ENCODE results near the gene TANC1. TPM values are rescaled to one million over a fixed set of nuclear protein-coding genes. Genes with fewer than 3 reads are reported as not detected.

TANC1 gene
- total RNA-seq, 1 donor from 2014 or later, result 8.9 TPM

DNA sequence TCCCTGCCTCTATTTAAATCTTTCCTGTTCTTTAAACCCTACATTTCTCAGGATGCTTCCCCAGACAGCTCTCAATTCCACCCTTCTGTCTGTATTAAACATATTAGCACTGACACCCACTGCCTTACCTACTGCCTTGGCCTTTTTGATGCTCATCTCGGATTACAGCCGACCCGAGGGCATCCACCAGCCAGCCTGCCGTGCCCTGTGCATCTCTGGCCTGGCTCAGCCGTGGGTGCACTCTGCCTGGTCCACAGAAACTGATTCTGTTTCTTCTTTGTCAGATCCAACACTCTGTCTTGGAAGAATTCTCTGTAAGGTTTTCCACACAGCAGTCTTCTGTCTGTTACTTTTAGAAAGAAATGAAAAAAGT lies 27.2 kb downstream of the TANC1 start:
- DNase-seq, result no peak

GRCh38 chr2:158996378-158996993 lies 28.0 kb downstream of the TANC1 start:
- DNase-seq, result no peak

DNA sequence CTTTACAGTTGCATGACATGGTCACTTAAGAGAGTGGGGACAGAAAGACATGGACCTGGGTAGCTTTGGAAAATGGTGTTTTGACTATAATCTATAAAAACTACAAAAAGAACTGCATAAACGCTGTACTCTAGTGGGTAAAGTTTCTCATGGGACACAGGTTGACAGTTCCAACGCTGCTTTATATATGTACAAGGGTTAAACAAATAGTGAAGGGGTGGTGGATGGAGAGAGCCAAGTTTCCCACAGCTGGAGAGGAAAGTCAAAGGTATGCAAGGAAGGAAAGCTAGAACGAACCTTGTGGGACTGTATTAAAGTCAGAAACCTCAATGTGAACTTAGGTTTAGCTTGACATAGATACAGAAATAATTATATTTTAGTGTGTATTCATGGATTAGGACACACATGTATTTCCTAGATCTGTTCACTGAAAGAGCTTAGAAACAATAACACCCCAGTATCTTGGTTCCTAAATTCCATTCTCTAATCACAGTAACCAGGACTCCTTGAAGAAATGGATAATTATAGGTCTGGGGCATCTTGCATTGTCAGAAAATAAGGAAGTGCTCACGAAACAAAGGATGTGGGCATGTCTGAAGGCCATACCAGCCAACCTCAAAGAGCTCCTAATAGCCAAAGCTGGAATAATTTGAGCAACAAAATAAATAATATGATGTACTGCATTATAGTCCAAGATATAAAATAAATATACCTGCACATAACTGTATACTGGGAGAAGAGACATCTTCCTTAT lies 28.8 kb downstream of the TANC1 start:
- DNase-seq, result no peak

DNA sequence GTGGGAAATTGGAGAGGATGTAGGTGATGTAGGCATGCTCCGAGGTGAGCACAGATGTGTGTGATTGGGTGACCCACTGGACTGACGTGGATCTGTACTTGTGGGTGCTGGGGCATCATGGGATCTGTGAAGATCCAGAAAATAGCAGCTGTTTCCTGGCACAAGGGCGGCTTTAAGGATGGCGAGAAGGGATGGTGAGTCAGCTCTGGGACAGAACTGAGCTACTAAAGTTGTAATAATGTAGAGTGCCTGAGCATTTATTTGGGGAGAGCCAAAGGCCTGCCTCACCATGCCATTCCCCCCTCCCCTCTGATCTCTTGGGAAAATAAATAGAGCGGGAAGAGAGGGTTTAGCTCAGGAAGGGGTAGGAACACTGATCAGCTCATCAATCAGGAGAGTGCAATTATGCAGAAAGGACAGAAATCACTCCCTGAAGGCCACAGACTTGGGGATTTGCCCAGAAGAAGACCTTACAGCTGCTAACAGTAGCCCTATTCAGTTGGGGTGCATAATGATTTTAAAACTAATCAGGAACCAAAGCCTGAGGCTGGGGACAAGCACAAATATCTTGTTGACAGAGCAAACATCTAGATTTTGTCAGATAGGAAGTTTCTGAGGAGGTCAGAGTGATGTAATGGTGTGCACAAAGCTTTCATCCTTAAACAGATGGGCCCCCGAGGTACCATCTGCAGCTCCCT lies 30.3 kb downstream of the TANC1 start:
- DNase-seq, result peak; percentile 22

DNA sequence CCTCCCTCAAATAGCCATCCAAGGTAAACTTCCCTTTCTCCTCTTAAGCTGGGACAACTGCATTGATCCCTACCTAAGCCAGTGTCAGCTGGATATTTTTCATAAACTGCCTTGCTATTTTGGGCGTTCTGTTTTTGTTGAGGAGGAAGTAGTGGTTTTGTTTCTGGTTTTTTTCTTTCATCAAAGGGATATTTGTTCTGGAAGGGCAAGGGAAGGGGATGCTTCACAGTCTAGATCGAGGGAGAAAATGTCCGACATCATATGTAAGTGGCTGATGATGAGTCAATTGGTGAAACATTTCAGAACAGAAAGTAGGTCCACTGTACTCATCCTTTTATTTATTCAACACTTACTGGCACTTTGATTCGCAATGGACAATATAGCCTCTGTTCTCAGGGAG lies 31.0 kb downstream of the TANC1 start:
- DNase-seq, result no peak

DNA sequence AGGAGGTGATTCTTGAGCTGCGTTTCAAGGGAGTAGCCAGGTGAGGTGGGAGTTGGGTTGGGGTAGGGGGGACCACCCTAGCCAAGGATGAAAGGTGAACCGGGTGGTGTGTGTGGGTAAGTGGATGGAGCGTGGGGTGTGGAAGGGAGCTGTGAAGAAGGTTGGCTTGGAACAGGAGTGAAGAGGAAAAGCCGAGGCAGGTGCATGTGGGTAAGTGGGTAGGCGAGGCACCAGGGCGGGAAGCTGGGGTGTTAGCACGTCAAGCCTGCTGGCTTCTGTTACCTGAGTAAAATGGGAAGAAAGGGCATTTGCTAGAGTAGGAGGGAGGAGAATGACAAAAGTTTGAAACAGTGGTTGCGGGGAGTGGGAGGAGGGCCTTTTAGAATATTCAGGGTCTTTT lies 31.6 kb downstream of the TANC1 start:
- no peak for DNase-seq

GRCh38 chr2:159002462-159003111 lies 34.1 kb downstream of the TANC1 start:
- no peak for DNase-seq

- no peak for DNase-seq
Measured at GRCh38 chr2:159003555-159003954, 35.1 kb downstream of the TANC1 start.

- DNase-seq, result no peak
Measured at GRCh38 chr2:159004849-159005248, 36.4 kb downstream of the TANC1 start.

DNA sequence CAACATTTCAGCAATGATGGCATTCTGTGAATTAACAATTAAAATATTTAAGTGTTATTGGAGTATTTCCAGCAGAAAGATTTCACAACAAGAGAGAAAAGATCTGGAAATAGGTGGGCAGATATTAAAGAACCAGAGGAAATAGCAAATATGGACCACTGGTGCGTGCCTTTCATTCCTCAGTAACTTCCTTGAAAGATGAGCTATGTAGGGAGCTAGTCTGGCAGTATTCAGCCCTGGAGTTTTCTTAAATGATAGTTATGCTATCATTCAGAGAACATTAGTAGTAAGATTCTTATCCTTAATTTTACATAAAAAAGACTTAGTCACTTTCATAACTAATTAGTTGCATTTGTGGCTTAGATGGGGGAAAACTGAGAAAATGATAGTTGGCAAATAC lies 41.5 kb downstream of the TANC1 start:
- DNase-seq, result no peak

- DNase-seq, result no peak
Measured at GRCh38 chr2:159010340-159010739, 41.9 kb downstream of the TANC1 start.

DNA sequence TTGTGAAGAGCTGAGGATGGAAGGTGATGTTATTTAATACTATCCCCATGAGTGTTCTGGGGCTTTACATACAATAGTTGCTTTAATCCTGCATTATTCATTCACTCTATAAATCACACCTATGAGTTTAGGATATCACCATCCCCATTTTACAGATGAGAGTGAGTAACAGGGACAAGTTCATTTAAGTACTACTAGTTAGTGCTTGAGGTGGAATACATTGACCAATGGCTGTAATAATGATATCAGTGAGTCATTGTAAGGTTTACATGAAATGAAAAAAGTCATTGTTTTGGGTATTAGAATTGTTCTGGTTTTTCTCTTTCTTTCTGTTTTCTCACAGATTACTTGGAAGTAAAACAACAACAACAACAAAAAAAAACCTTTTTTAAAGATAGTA lies 42.5 kb downstream of the TANC1 start:
- DNase-seq, result no peak

GRCh38 chr2:159012142-159012541 lies 43.7 kb downstream of the TANC1 start:
- DNase-seq, result no peak

GRCh38 chr2:159013103-159013502 lies 44.7 kb downstream of the TANC1 start:
- DNase-seq, result no peak

DNA sequence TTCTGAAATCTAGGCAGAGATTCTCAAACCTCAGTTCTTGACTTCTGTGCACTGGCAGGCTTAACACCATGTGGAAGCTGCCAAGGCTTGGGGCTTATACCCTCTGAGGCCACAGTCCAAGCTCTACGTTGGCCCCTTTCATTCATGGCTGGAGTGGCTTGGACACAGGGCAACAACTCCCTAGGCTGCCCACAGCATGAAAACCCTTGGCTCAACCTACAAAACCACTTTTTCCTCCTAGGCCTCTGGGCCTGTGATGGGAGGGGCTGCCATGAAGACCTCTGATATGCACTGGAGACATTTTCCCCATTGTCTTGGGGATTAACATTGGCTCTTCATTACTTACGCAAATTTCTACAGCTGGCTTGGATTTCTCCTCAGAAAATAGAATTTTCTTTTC lies 46.7 kb downstream of the TANC1 start:
- DNase-seq, result no peak

GRCh38 chr2:159015823-159016222 lies 47.4 kb downstream of the TANC1 start:
- no peak for DNase-seq

DNA sequence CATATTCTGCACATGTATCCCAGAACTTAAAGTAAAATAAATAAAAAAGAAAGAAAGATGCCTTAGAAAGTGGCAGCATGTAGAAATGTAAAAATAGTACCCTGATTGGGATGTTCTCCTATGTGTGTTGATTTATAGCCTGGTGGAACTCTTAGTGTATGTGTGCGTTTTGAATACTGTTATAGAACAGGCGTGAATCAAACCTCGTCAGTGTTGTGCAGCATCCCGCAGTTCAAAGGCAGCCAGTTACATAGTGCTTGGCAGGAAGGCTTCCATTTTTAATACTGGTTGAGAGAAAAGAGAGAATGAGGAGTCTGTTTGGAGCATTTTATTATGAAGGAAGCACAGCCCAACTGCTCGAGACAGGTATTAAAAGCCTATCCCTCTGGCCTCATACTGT lies 49.4 kb downstream of the TANC1 start:
- DNase-seq, result no peak

DNA sequence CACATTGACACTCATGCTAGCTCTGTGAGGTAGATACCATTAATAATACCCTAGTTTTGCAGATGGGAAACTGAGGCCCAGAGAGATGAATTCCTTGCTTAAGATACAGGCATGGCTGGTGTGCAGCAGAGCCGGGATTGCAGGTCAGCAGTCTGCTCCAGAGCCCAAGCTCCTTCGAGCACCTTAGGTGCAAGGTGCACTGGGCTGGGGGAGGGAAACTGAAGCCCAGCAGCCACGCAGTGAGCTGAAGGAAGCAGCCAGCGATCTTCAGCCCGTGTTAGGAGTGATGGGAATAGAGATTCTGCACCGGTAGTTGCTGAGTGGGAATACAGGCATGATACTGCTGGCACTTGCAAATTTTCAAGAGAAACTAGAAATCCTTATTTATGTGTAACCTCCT lies 50.6 kb downstream of the TANC1 start:
- no peak for DNase-seq

DNA sequence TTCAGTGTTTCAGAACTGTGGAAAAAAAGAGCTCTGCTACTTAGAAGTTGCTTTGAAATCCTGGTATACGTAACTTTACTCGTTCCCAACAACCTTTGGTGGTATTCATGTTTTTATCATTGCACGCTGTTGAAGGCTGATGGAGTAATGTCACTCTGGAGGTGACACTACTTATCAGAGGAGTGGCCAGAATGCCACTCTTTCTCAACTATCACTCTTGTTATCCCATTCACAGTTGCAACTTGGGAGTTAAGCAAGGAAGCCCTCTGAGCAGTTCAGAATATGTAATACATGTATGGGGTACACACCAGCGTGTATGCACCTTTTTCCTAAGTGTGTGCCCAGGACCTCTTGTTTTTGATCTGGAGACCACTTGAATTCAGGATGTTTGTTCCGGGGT lies 53.6 kb downstream of the TANC1 start:
- no peak for DNase-seq

- no peak for DNase-seq
Measured at GRCh38 chr2:159026170-159026569, 57.7 kb downstream of the TANC1 start.

DNA sequence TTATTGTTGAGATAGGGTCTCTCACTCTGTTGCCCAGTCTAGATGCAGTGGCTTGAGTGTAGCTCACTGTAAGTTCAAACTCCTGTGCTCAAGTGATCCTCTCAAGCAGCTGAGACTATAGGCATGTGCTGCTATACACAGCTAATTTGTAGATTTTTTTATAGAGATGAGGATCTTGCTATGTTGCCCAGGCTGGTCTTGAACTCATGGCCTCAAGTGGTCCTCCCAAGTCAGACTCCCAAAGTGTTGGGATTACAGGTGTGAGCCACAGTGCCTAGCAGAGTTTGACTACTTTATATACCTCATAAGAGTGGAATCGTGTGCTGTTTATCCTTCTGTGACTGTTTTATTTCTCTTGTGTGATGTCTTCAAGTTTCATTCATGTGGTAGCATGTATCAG lies 60.3 kb downstream of the TANC1 start:
- no peak for DNase-seq

DNA sequence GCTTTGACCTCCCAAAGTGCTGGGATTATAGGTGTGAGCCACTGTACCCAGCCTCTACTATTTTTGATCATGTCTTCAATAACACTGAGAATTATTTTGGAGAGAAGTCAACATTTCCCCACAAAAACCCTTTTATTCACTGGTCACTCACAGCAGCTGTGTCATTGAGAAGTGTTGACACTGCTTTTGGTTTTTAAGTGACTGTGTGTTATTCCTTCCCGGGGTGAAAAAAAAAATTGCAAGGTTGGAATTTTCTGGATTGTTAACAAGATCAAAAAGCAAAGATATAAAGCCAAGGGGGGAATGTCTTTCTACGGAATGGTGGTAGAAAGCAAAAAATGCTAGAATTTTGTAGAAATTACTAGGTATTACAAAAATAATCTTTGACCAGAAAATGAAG lies 61.5 kb downstream of the TANC1 start:
- DNase-seq, result no peak

GRCh38 chr2:159030674-159031380 lies 62.4 kb downstream of the TANC1 start:
- DNase-seq, result no peak

Measured in occipital lobe (tissue), 2 donors.